BJ (cell line): ENCODE data around the gene KLHL29. TPM values are rescaled to one million over a fixed set of nuclear protein-coding genes. Genes with fewer than 3 reads are reported as not detected.

ENCODE experiments used
- CTCF ChIA-PET: fragments of 350-600 bp; formaldehyde crosslinking; extraction: SDS; loops from one replicate; lab custom pipeline; 2021; ENCODE audit warnings: antibody characterized with exemption, inconsistent platforms; lab: Yijun Ruan, JAX
- POLR2A ChIA-PET: fragments of 300-600 bp; sonication (Branson Sonifier 250); formaldehyde crosslinking; extraction: SDS; loops from one replicate; lab custom pipeline; 2021; ENCODE audit warnings: antibody characterized with exemption; lab: Charles Lee
- DNase-seq: peaks from one replicate; pipeline ENCODE4 v3.0.0-alpha.2; 2011; ENCODE audit warnings: low read depth
- H3K27me3 ChIP-seq: 2 replicates; pipeline ENCODE4 v1.6.0; 2011; ENCODE audit warnings: low read length; ENCODE audit not compliant: control insufficient read depth, insufficient read depth
- H3K36me3 ChIP-seq: 2 replicates; pipeline ENCODE4 v1.5.1; 2011; ENCODE audit warnings: low read length; ENCODE audit not compliant: control insufficient read depth, insufficient read depth
- H3K4me3 ChIP-seq: 2 replicates; pipeline ENCODE4 v1.5.1; 2011; ENCODE audit warnings: low read depth, mild to moderate bottlenecking, control low read depth, low read length
- polyA plus RNA-seq: library from polyadenylated mRNA; depleted of rRNA; stranded (reverse); fragments of >200 nt; gene quantifications from 2 replicates; pipeline ENCODE4 v1.2.3, GENCODE V29; 2011
- TF ChIP-seq, protein P1 (sequence below): IDR thresholded peaks from 2 replicates; pipeline ENCODE4 v1.5.1; 2011; ENCODE audit warnings: low read depth, mild to moderate bottlenecking, control low read depth, inconsistent platforms, low read length, moderate library complexity; ENCODE audit not compliant: insufficient read depth

KLHL29 gene
- polyA plus RNA-seq, 1 experiment, result 10.0 TPM

DNA sequence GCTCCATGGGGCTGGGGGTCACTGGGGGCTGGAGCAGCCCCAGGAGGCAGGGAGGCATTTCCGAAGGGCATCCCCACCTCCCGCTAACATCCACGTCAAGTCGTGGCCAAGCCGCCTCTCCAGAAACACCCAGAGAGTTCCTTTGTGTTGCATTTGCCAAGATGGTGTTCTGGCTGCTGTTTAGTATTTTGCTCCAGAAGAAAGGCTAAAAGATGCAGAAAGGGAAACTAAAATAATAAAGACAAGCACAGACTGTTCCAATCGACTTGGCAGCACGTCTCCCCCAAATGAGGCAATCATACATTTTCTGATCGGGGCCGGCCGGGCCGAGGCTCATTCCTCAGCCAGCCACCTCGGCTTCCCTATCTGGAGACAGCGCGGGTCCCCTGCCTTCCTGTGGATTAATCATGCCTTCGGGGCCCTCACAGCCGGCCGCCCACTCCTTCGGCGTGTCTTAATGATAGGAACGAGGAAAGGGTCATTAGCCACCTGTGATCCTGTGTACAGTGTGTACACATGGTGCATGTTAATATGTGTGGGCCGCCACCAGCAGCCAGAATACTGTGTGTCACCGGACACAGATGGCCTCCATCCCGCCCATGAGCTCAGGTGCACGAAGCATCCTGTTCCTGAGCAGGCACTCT is 169.2 kb downstream of the KLHL29 start:
- CTCF ChIA-PET, result no interaction called here
- TF ChIP-seq, protein P1, sequence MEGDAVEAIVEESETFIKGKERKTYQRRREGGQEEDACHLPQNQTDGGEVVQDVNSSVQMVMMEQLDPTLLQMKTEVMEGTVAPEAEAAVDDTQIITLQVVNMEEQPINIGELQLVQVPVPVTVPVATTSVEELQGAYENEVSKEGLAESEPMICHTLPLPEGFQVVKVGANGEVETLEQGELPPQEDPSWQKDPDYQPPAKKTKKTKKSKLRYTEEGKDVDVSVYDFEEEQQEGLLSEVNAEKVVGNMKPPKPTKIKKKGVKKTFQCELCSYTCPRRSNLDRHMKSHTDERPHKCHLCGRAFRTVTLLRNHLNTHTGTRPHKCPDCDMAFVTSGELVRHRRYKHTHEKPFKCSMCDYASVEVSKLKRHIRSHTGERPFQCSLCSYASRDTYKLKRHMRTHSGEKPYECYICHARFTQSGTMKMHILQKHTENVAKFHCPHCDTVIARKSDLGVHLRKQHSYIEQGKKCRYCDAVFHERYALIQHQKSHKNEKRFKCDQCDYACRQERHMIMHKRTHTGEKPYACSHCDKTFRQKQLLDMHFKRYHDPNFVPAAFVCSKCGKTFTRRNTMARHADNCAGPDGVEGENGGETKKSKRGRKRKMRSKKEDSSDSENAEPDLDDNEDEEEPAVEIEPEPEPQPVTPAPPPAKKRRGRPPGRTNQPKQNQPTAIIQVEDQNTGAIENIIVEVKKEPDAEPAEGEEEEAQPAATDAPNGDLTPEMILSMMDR, result no peak
- H3K36me3 ChIP-seq, result peaks cover 2% of the 10 kb centered on the region; the same call in 1 of the 2 replicates
- H3K27me3 ChIP-seq, result no peaks in the 10 kb centered on the region
- DNase-seq, result no peak
- POLR2A ChIA-PET, result no interaction called here
- no peak overlapping the region for H3K4me3 ChIP-seq

DNA sequence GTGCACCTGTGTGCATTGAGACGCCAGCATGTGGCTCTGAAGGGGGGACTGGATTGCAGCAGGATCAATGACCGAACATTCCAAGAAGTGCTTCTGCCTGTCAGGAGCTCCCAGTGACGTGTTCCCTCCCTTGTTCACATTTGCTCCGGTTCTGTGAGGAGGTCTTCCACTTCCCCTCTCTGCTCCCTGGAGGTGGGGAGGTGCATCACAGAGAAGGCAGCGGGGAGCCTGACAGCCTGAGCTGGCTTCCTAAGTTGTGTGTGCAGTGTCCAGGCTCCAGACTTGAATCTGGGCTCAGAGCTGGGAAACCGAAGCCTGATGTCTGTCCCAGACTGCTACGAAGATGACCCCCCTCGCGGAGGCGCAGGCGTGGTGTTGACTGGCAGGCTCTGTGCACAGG is 171.0 kb downstream of the KLHL29 start:
- H3K36me3 ChIP-seq, result peaks cover 2% of the 10 kb centered on the region; the same call in 1 of the 2 replicates
- ChIA-PET CTCF (no interaction called here), POLR2A (no interaction called here)
- DNase-seq, result no peak
- H3K27me3 ChIP-seq, result no peaks in the 10 kb centered on the region
- H3K4me3 ChIP-seq, result no peak overlapping the region
- TF ChIP-seq, protein P1, result no peak

DNA sequence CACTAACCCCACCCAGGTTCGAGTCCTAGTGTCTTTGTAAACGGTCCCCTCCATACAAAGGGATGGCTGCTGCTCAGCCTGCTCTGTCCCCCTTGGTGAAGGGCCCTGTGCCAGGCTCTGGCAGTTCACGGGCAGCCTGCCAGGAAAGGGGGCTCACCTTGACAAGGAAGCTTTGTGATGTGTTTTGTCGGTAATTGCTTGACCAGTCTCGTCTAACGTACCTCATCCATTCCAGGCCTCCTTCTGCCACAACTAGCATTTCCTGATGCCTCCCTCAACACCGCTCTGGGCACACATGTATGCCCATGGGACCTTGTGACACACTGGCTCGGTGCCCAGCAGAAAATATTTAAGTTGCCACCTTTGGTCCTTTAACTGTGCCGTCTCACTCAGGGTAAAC is 171.9 kb downstream of the KLHL29 start:
- no peak overlapping the region for H3K4me3 ChIP-seq
- ChIA-PET CTCF (no interaction called here), POLR2A (no interaction called here)
- TF ChIP-seq, protein P1, result no peak
- no peaks in the 10 kb centered on the region for H3K27me3 ChIP-seq
- DNase-seq, result no peak
- H3K36me3 ChIP-seq, result peaks cover 2% of the 10 kb centered on the region; the same call in 1 of the 2 replicates

DNA sequence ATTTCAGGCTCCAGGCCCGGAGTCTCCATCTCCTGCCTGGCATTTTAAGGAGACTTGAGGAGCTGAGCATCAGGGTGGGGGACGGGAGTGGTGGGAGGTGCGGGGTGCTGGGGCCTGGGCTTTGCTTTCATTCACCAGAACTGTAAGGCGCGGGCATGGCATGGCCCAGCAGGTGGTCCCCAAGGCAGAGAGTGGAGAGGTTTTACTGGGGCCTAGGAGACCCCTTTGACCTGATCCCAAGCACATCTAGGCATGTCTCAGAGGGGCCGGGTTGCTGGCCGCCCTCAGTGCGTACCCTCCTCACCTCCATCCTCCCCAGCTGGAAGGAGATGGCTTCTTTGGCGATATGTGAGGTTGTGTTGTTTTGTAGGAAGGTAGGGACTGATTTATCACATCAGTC is 172.5 kb downstream of the KLHL29 start:
- POLR2A ChIA-PET, result no interaction called here
- H3K27me3 ChIP-seq, result no peaks in the 10 kb centered on the region
- TF ChIP-seq, protein P1, result no peak
- DNase-seq, result no peak
- peaks cover 2% of the 10 kb centered on the region; the same call in 1 of the 2 replicates for H3K36me3 ChIP-seq
- CTCF ChIA-PET, result no interaction called here
- H3K4me3 ChIP-seq, result no peak overlapping the region

DNA sequence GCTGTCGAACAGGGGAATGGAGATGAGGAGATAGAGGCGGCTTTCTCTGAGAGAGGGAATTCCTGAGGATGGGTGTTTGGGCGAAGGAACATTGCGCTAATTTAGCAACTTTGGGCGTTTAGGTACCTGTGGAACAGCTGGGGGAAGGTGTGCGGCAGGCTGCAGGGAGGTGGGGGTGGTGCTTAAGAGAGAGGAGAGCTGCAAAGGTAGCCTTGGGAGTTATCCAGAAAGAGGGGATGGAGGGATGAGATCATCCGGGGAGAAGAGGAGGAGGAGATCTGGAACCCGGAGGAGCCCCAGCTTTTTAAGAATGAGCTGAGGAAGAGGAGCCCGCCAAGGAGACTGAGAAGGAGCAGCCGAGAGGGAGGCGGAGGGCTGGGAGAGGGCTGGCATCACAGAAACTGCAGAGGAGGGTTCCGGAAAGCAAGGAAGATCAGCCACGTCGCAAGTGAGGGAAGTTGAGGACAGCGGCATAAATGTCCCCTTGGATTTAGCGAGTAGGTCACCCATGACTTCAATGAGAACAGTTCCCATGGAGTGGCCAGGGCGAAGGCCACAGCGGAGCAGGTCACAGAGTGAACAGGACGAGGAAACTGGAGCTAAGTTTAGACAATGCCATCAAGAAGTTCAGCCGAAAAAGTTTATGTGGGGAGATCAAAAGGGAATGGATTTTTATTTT is 174.7 kb downstream of the KLHL29 start:
- Histone ChIP-seq H3K36me3 (peaks cover 2% of the 10 kb centered on the region; the same call in 1 of the 2 replicates), H3K27me3 (no peaks in the 10 kb centered on the region), H3K4me3 (no peak overlapping the region)
- no peak for DNase-seq
- TF ChIP-seq, protein P1, result no peak
- POLR2A ChIA-PET, result no interaction called here
- CTCF ChIA-PET, result no interaction called here
